Fibroblast of upper back skin (primary cell): ENCODE data around the gene ARFGAP1.
"Not testable (repeated sequence)": the region's sequence is repeated elsewhere in the genome, so short reads cannot be mapped to it uniquely, and the experiment has no call there.

Source experiments
- DNase-seq: peaks from one replicate; pipeline ENCODE4 v3.0.0-alpha.2; 2013

Gene ARFGAP1

DNA sequence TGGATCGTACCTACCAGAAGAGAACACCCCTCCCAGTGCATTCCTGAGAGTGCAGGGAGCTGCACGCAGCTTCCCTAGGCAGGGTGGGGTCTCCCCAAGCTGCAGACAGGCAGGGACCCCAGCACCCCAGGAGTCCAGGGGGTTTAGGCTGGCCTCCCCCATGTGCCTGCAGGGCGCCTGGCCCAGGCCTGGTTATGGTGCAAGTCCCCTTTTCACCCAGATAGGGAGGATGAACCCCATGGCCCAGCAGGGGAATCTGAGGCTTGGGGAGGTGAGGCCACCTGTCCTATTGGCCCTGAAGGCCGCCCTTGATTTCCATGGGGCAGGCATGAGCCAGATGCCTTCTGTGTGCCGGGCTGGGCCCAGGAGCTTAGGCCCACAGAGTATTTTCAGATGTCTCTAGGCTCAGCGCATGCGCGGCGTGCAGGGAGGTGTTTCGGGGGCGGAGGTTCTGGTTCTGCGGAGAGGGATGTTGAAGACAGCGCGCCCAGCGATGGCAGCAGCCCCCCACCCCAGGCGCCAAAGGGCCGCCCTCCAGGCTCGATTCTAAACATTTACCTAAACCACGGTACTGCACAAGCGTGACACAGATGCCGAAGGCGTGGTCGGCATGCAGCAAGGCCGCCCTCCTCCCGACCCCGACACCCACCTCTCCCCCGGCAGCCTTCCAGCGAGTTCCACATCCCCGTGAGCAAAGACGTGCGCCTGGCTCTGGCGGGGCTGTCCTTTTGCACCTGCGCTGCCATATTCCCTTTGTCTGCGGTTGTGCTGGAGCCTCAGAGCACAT lies 49.7 kb downstream of the ARFGAP1 start:
- DNase-seq = no peak

DNA sequence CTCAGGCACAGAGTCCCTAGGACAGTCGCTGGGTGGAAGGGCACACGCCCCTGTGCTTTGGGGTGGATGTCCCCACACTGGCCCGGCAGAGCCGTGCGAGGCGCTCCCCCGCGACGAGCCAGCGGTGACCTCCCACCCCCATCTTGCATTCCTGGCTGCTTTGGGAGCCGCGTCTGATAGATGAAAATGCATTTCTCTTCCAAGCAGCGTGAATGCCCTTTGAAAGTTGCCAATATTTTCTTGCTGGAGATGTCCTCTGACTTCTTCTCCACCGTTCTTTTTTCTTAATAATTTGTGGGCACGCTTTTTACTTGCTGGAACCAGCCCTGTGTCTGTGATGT lies 50.3 kb downstream of the ARFGAP1 start:
- no peak for DNase-seq

DNA sequence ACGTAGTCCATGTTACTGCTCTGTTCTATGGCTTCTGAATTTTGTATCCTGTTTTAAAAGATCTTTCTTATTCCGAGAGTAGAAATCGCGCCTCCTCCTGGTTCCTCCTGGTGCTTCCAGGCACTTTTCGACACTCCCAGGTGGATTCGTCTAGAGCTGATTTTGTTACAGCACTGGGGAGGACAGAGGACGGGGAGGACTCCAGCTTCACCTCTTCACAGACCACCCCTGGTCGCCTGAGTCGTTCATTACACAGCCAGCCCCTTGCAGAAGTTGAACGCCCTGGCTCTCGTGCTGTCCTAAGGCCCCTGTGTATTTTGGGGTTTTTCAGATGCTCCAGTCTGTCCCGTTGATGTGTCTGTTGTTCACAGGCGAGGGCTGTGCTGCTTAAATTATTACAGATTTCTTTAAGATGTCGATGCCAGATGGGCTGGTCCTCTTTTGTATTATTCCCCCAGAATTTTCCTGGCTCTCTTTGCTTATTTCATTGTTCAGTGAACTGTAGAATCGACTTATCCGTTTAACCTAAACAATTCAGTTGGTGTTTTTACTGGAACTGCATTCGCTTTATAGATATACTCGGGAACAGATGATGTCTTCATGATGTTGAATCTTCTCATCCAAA lies 50.9 kb downstream of the ARFGAP1 start:
- no peak for DNase-seq

DNA sequence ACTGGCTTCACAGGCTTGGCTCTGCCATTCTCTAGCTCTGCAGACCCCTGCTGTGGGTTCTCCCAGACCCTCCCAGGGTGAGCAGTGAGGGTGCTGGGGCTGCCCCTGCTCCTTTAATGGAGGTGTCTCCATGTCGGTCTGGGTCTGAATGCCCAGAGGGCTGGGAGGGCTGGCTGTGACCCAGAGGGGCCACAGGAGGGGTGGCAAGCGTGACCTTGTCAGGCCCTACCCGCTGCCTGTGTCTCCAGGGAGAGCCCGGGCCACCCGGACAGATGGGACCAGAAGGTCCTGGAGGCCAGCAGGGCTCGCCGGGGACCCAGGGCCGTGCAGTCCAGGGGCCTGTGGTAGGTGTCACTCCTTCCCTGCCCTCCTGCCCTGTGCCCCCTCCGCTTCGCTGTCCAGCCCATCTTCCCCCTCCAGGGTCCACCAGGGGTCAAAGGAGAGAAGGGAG lies 52.4 kb downstream of the ARFGAP1 start:
- DNase-seq = no peak

DNA sequence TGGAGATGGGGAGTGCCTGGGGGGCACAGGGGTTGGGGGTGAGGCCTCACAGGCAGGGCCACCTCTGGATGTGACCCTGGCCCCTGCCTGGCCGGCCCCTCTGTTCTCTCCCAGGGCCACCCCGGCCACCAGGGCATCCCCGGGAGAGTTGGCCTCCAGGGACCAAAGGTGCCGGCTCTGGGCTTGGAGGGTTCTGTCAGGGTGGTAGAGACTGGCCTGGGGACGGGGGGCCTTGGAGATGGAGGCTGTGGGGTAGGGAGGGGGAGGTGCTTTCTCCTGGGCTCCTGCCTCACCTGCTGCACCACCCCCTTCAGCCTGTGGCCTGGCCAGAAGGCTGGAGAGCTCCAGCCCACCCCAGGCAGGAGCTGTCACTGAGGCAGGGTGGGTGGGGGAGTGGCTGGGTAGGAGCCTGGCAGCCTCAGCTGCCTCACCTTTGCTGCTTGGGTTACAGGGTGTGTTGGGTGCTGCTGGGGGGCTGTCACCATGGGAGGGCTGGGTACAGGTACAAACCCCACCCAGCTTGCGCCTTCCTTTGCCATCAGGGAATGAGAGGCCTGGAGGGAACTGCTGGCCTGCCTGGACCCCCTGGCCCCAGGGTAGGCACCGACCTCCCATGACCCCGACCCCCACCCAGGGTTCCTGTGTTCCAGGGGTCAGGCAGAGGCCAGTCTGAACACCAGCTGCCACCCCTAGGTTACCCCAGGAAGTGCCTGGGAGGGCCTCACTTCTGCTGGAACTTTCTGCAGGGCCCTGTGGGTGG lies 53.1 kb downstream of the ARFGAP1 start:
- DNase-seq = no peak

DNA sequence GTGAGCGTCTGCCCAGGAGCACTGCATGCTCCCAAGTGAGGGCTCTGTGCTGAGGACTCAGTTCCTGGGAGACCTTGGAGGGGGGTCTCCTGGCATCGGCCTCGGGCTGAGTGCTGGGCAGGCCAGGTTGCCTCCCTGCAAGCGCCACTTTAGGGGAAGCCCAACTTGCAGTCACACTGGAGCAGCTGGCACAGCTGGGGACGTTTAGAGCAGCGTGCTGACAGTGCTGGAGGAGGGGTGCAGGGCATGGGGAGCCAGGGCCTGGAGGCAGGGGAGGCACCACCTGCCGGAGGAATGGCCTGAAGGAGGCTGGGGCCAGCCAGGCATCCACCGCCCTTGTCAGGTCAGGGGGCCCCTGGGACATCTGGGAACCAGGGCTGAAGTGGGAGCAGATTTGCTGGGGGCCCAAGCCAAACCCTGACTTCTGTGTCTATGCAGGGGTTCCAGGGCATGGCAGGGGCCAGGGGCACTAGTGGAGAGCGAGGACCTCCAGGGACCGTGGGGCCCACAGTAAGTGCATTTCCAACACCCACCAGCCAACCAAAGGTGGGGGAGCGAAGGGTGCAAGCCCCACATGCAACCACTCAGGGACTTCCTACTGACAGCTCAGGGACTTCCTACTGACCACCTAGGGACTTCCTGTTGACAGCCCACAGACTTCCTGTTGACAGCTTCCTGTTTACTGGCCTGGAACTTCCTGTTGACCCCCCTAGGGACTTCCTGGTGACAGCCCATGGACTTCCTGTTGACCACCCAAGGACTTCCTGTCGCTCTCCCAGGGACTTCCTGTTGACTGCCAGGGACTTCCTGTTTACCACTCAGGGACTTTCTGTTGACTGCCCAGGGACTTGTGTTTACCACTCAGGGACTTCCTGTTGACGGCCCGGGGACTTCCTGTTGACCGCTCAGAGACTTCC lies 54.0 kb downstream of the ARFGAP1 start:
- DNase-seq = no peak

DNA sequence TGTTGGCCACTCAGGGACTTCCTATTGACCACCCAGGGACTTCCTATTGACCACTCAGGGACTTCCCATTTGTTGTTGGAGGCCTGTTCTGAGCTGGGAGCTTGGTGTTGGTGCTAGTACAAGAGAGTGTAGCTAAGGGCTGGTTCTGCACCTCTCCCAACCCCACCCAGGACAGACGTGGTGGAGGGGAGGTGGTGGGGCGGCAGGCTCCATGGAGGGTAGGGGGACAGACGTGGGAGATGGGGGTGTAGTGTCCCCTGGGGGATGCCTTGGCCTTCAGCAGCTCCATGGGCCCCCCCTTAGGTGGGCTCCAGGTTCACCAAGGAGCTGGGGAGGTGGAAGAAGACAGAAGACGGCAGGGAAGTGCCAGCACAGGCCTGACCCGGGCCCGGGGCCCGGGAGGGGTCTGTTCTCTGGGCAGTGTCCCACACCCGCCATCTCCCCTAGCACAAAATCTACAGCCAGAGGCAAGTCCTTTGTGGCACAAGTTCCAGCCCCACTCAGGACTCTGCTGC lies 54.7 kb downstream of the ARFGAP1 start:
- no peak for DNase-seq

DNA sequence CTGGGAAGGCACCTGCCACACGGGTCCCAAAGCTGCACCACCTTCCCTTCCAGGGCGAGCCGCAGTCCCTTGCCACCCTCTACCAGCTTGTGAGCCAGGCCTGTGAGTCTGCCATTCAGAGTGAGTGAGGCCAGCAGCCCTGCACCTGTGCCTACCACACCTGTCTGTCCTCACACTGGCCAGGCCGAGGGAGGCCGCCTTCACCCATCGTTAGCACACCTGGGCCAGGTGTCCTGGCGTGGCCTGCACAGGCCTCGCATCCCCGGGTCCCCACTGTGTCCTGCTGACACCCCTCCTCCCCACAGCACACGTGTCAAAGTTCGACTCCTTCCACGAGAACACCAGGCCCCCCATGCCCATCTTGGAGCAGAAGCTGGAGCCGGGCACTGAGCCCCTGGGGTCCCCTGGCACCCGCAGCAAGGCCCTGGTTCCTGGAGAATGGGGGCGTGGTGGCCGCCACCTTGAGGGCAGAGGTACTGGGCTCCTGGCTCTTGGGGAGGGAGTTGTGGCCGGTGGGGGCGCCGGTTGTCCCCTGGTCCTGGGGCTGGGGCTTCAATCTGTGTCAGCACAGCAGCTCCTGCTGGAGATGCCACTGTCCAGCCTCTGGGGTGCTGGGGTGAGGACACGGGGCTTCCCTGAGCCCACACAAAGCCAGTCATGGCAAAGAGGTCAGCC lies 55.5 kb downstream of the ARFGAP1 start:
- DNase-seq = no peak

DNA sequence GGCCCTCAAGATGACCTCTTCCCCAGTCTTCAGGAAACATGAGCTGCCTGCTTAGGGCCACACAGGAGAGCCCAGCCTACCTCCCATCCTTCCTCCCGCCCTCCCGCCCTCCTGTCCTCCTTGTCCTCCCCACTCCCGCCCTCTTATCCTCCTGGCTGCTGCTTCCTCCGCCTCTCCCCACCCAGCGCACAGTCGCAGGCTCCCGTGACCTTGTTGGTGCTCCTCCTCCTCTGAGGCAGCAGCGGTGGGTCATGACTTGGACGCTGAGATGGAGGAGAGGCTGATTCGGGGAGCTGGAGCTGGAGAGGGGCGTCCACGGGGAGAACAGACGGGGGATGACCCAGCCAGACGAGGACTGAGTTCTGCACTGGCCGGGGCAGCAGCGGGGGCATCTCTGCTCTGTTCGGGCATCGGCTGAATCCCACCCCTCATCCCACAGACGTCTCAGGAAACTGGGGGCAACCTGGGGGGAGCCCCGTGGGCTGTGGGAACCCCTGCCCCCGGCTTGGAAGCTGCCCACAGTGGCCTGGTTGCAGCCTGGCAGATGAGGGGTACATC lies 56.2 kb downstream of the ARFGAP1 start:
- DNase-seq = no peak

DNA sequence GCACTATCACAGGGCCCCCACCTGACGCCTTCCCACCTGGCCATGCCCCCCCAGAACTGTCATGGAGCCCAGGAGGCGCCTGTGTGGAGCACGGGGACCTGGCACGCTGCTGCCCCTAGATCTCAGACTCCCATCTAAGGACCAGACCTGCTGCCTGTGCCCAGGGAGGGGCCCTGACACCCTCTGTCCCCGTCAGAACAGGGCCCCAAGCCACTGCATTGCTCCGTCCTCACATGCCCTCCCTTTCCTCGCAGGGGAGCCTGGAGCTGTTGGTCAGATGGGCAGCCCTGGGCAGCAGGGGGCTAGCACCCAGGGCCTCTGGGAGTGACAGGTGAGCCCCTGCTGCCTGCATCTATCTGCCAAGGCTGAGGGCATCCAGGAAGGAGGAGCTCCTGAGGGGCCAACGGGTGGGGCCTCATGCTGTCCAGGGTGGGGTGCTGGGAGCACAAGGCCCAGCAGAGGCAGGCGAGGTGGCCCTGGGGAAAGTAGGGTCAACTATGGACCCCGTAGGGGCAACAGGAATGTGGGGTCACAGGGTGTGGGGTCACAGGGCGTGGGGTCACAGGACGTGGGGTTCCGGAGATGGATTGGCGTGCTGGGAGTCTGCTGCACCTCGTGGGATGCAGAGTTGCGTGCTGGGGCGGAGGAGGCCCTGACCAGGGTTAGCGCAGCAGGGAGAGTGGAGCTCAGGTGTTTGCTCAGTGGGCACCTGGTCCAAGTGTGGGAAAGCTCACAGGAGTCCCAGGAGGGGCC lies 56.9 kb downstream of the ARFGAP1 start:
- no peak for DNase-seq

DNA sequence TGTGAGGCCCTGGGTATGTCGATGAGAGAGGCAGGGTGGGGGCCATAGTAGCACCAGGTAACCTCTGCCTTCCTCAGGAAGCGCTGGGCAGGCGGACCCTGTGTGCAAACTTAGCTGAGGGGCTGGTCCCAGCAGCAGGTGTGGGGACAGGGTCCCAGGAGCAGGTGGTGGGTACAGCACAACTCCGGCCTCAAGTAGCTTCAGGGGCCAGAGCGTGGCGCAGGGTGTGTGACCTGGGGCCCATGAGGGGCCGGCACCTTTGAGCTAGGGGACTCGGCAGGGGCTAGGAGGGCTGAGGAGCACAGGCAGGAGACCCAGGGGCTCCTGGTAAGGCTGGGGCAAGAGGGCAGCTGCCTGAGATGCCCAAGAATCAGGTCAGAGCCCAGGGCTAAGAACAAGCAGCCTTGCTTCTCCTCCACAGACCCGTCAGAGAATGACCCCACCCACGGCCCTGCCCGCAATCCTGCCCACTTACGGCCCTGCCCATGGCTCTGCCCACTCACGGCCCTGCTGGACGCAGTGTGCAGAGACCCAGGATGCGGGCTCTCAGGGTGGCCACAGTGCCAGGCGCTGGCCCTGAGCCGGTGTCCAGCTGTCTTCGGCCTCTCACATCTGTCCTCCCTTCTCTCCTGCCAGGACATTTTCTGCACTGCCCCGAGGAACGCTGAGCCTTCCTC lies 57.6 kb downstream of the ARFGAP1 start:
- no peak for DNase-seq

DNA sequence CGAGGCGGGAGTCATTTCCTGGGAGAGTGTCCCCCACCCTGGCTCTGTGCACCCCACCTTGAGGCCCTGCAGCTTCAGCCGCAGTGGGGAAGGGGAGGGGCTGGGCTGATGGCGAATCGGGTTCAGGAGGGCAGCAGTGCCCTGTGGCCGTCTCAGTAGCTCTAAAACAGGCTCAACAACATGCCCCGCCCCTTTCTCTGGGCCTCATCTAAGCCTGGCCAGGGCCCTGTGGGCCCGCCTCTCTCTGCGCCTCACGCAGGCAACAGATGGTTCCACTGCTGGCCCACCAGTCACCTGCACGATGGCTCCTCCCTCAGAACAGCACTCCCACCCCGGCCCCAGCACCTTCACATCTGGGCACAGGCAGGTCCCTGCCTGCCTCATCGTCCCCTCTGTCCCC lies 58.3 kb downstream of the ARFGAP1 start:
- no peak for DNase-seq

DNA sequence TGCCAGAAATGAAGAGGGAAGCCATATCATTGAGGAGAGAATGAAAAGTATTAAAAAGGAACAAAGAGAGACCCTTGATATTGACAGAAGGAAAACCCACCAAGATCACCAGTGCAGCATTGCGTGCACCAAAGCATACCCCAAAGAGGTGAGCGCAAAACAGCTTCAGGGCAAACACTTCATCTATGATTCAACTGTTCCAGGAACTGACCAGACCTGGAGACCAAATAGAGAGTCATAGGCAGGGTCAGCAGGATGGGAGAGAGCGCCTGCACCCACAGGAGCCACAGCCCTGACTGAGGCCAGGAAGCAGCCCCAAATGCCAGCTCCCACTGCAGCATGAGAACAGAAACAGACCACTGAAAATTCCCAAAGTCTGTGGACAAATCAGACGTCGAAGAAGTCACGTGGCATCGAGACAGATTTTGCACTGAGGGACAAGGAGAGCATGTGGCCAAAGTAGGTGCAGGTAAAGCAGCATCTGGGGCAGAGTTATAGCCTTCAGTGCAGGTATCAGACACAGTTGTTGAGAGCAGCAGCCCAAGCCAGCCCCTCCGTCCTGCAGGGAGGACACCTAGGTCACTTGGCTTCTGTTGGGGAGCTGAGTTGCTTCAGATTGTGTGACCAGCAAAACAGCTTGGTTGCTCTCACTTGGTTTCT lies 59.3 kb downstream of the ARFGAP1 start:
- DNase-seq = no peak

DNA sequence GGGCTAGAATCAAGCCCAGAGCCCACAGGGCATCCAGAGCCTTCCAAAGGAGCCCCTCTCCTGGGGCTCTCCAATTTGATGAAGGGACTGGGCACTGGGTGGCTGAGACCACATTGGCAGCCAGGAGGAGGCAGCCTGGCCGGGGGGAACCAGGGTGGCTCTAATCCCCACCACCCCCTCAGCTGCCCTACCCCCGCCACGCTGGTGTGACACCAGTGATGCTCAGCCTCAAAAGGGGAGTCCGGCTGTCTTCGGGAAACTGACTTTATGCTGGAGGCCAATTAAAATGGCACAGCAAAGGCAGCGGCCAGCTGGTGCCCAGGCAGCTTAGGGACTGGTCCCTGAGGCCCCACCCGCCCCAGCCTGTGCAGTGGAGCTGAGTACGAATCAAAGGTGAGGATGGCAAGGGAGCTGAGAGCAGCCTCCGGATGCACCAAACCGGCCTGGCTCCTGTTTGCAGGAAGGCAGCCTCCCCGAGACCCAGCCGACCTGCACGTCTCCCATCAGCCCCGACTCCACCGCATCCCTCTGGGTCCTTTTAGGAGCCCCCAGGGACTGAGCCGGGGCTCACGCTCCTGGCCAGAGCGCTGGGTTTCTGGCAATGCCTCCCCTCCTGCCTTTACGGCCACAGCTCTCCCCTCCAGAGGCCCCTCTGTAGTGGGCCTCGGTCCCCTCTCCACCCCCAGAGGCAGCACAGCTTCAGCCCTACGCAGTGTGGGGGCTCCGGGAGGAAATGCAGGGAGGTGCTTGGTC lies 60.1 kb downstream of the ARFGAP1 start:
- DNase-seq = no peak

DNA sequence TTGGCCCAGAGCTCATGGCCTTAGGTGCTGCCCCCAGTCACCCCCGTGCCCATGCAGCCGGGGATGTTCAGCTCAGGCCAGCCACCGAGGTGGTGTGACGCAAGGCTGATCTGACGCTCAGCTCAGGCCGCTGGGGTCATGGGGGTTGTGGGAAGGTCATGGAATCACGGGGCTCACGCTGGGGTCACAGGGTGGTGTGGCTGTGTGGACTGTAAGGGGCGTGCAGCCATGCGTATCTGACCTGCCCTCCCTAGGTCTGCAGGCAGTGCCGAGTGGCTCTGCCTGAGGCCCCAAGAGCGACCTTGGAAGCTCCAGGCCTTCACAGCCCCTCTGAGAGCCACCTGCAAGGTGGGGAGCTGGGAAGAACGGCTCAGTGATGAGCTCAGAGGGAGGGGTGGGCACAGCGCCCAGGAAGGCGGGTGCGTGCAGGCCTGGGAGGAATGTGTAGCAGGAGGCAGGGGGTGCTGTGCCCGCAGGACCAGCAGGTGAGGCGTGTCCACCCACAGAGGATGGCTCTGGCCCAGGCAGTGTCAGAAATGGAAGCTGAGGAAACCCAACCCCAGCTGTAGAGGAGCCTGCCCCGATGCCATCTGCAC lies 60.7 kb downstream of the ARFGAP1 start:
- DNase-seq = no peak

DNA sequence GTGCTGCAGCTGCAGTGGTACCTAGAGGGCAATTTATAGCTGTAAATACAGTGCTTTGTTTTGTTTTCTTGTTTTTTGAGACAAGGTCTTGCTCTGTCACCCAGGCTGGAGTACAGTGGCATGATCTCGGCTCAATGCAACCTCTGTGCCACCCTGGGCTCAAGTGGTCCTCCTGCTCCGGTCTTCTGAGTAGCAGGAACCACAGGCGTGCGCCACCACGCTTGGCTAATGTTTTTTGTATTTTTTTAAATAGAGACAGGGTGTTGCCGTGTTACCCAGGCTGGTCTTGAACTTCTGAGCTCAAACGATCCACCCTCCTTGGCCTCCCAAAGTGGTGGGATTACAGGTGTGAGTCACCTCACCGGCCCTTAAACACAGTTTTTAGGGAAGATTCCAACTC lies 61.7 kb downstream of the ARFGAP1 start:
- no peak for DNase-seq

DNA sequence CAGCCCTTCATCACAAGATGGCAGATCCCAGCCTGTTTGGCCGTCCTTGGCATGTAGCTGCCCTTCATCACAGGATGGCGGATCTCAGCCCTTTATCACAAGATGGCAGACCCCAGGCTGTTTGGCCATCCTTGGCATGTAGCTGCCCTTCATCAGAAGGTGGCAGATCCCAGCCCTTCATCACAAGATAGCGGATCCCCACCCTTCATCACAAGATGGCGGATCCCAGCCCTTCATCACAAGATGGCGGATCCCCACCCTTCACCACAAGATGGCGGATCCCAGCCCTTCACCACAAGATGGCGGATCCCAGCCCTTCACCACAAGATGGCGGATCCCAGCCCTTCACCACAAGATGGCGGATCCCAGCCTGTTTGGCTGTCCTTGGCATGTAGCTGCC lies 62.4 kb downstream of the ARFGAP1 start:
- not testable (repeated sequence) for DNase-seq

DNA sequence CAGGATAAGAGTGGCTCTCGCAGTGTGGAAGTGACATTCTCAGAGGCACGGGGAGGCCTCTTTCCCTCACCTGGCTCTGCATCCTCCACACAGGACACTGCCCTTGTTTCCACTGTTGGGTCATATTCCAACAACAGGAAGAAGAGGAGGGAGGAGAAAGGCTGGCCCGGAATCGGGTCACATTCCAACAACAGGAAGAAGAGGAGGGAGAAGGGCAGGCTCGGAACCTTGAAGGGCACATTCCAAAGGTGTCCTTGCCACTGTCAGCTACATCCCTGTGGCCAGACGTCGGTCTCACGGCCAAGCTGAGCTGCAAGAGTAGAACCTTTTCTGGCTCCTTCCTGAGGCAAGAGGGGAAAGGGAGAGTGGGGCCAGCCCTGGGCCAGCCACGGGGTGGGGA lies 63.1 kb downstream of the ARFGAP1 start:
- no peak for DNase-seq
